ENCODE data around the gene MYOZ1. TPM values are rescaled to one million over a fixed set of nuclear protein-coding genes. Genes with fewer than 3 reads are reported as not detected.

MYOZ1 gene
- total and polyA plus RNA-seq, 9 donors, result 0.25 to 6.1 (median 1.1) TPM; not detected in 1

DNA sequence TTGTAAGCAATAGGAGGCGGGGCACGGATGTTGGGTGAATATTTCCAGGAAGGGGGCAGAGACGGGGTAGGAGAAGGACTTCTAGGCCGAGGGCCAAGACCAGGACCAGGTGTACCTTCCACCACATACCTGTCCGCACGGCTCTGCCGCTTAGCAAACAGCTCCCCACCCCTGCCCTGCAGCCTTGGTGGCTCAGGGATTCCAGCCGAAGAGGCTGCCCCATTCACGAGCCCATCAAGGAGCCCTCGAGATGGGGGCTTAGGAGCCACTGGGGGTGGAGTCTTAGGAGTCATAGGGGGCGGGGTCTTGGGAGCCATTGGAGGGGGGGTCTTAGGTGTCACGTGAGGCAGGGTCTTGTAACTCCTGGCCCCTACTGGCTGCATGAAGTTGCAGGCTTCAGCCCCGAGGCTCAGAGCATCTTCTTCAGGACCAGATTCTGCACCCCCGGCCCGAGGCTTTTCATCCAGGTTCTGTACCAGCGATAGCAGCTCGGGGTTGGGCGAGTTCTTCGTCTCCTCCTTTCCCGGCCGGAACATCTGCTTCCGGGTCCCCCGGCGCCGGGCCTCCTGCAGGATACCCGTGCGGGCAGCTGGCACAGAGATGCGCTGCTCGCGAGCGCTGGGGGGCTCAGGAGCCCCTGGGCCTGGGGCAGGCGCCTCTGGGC, 6.1 kb upstream of the MYOZ1 start:
- intact Hi-C loops (cut with DNase I), result no loop called here
- DNase-seq, result peak; percentile 51 to 77 (median 61)
- Histone ChIP-seq H3K4me1 (ENCODE audit: insufficient read depth) (no peaks in the 10 kb centered on the region), H3K4me3 (peak overlapping the region; percentile 76), H3K36me3 (no peaks in the 10 kb centered on the region), H3K27me3 (no peaks in the 10 kb centered on the region), H3K9me3 (no peaks in the 10 kb centered on the region), H3K27ac (no peak overlapping the region)
- WGBS, 3 donors, result 5 to 7% (median 7%) methylated on average over 28 to 32 of the region's 32 CpGs
- TF ChIP-seq POLR2A (IDR thresholded peaks at IDR 0.05) (no peak), EP300 (IDR thresholded peaks at IDR 0.05) (no peak)
- TF ChIP-seq, protein P1, sequence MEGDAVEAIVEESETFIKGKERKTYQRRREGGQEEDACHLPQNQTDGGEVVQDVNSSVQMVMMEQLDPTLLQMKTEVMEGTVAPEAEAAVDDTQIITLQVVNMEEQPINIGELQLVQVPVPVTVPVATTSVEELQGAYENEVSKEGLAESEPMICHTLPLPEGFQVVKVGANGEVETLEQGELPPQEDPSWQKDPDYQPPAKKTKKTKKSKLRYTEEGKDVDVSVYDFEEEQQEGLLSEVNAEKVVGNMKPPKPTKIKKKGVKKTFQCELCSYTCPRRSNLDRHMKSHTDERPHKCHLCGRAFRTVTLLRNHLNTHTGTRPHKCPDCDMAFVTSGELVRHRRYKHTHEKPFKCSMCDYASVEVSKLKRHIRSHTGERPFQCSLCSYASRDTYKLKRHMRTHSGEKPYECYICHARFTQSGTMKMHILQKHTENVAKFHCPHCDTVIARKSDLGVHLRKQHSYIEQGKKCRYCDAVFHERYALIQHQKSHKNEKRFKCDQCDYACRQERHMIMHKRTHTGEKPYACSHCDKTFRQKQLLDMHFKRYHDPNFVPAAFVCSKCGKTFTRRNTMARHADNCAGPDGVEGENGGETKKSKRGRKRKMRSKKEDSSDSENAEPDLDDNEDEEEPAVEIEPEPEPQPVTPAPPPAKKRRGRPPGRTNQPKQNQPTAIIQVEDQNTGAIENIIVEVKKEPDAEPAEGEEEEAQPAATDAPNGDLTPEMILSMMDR (IDR thresholded peaks at IDR 0.05), result no peak

DNA sequence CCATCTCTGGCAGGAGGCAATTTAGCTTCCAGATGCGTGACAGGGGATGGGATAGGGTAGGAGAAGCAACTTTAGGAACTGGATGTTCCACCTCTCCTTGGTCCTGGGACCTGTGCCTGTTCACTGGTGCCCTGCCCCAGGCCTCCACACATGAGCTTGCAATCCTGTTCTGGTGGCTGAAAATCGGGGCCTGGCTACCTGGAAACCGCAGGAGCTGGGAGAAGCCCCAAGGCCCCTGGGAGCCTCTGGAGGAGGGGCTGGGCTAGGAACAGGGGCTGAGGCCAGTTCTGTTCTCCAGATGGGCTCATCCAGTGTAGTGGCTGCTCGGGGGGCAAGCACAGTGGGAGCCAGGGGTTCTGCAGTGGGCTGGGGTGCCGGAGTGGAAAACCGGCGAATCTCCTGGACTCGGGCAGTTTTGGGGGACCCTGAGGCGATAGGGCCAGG, 5.3 kb upstream of the MYOZ1 start:
- TF ChIP-seq, protein P1 (IDR thresholded peaks at IDR 0.05), result no peak
- TF ChIP-seq POLR2A (IDR thresholded peaks at IDR 0.05), result no peak
- no peak for TF ChIP-seq EP300 (IDR thresholded peaks at IDR 0.05)
- intact Hi-C loops (cut with DNase I), result no loop called here
- Histone ChIP-seq H3K27me3 (no peaks in the 10 kb centered on the region), H3K36me3 (no peaks in the 10 kb centered on the region), H3K4me1 (ENCODE audit: insufficient read depth) (no peaks in the 10 kb centered on the region), H3K27ac (no peak overlapping the region), H3K9me3 (no peaks in the 10 kb centered on the region), H3K4me3 (no peak overlapping the region)
- WGBS, 3 donors, result 90 to 92% (median 91%) methylated on average over 9 of the region's 9 CpGs
- DNase-seq, result no peak

DNA sequence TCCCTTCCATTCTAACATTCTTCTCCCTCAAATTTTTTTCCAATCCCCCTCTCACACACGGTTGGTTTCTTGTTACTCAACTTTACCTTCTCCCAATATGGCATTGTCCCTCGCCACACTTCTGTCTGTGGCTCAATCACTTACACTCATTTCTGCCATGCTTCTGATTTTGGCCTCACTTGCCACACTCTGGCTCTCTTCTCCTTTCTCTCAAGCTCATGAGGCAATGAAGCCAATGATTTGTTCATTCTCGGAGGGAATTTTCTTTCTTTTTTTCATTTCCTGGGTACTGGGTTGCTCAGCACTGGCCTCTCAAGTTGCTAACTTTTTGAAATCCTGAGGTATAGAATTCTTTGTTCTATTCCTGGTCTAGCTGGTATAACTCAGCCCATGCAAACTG, 4.0 kb upstream of the MYOZ1 start:
- H3K27ac ChIP-seq, result no peak overlapping the region
- 71 to 82% (median 76%) methylated on average over 3 of the region's 3 CpGs for WGBS, 3 donors
- TF ChIP-seq POLR2A (IDR thresholded peaks at IDR 0.05), result no peak
- TF ChIP-seq EP300 (IDR thresholded peaks at IDR 0.05), result no peak
- TF ChIP-seq, protein P1 (IDR thresholded peaks at IDR 0.05), result no peak
- H3K4me1 ChIP-seq (ENCODE audit: insufficient read depth), result no peaks in the 10 kb centered on the region
- H3K27me3 ChIP-seq, result no peaks in the 10 kb centered on the region
- H3K4me3 ChIP-seq, result no peak overlapping the region
- intact Hi-C loops (cut with DNase I), result loop anchor here in 2 of 4 donors (2.0 kb wide), 2 partner anchors 114 to 118 kb away; no protein-coding TSS in a partner anchor
- no peaks in the 10 kb centered on the region for H3K36me3 ChIP-seq
- no peaks in the 10 kb centered on the region for H3K9me3 ChIP-seq
- DNase-seq, result no peak

DNA sequence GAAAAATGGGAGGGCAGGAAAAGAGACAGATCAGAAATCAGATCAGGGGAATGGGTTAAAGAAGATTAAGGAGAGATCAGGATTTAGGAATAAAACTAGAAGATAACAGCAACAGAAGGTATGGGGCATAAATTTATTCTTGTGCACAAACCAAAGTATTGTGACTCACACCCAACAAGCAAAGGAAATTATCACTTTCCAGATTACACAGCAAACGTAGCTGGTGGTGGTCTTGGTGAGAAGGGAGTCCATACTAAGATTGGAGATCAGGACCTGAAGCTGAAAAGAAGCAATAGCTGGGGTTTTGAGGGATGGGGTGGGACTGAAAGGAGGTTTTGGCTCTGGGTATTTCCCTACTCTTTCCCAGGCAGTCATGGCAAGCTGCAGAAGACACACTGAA, 3.5 kb upstream of the MYOZ1 start:
- no peaks in the 10 kb centered on the region for H3K9me3 ChIP-seq
- H3K27ac ChIP-seq, result no peak overlapping the region
- 53 to 64% (median 57%) methylated on average over 1 of the region's 1 CpG for WGBS, 3 donors
- H3K4me1 ChIP-seq (ENCODE audit: insufficient read depth), result no peaks in the 10 kb centered on the region
- H3K27me3 ChIP-seq, result no peaks in the 10 kb centered on the region
- intact Hi-C loops (cut with DNase I), result loop anchor here in 3 of 4 donors (1.0 to 2.0 kb wide), 3 partner anchors 114 to 118 kb away; no protein-coding TSS in a partner anchor
- H3K36me3 ChIP-seq, result no peaks in the 10 kb centered on the region
- DNase-seq, result no peak
- TF ChIP-seq, protein P1 (IDR thresholded peaks at IDR 0.05), result no peak
- no peak for TF ChIP-seq POLR2A (IDR thresholded peaks at IDR 0.05)
- TF ChIP-seq EP300 (IDR thresholded peaks at IDR 0.05), result no peak
- no peak overlapping the region for H3K4me3 ChIP-seq
